Measurements from ENCODE around the gene RTRAF.

- no peak for TF ChIP-seq CTCF (IDR thresholded peaks at IDR 0.05; ENCODE audit: poor library complexity, severe bottlenecking)
- TF ChIP-seq REST (IDR thresholded peaks at IDR 0.05; ENCODE audit: borderline replicate concordance): no peak
- TF ChIP-seq EZH2 (IDR thresholded peaks at IDR 0.05; ENCODE audit: borderline replicate concordance, insufficient read depth, low read length, poor library complexity, severe bottlenecking): no peak
- TF ChIP-seq RAD21 (conservative IDR thresholded peaks at IDR 0.05): no peak
- no peak for TF ChIP-seq POLR2AphosphoS5 (IDR thresholded peaks at IDR 0.05)
Measured at GRCh38 chr14:52044791-52045522, 55.6 kb downstream of the RTRAF start.

All from neural cell (in vitro differentiated cells).